B cell (primary cell): ENCODE measurements around the gene RBMS3. TPM values are rescaled to one million over a fixed set of nuclear protein-coding genes. Genes with fewer than 3 reads are reported as not detected.

Experiments
- ATAC-seq: fragments of 200-7000 bp; cut with Tn5 transposase; one replicate; pipeline ENCODE4 v1.10.0; 2021; ENCODE audit warnings: low read depth, mild to moderate bottlenecking, moderate number of reproducible peaks, moderate library complexity
- CTCF ChIA-PET: fragments of 350-600 bp; sonication (Branson Sonifier 250); formaldehyde crosslinking; loops from one replicate; lab custom pipeline; 2021; ENCODE audit warnings: antibody characterized with exemption, inconsistent platforms; lab: Charles Lee
- POLR2A ChIA-PET: fragments of 350-600 bp; sonication (Branson Sonifier 250); formaldehyde crosslinking; loops from one replicate; lab custom pipeline; 2021; ENCODE audit warnings: antibody characterized with exemption; lab: Charles Lee
- DNase-seq: peaks from one replicate; pipeline ENCODE4 v3.0.0; 2013
- H2AFZ ChIP-seq: 2 replicates; pipeline ENCODE4 v1.6.1; 2012; ENCODE audit warnings: mild to moderate bottlenecking, low read depth, low read length; ENCODE audit not compliant: insufficient read depth, poor library complexity, severe bottlenecking
- H3K27ac ChIP-seq, 2 donors: 1 replicate in 1 of 2; 2 replicates in 1 of 2; pipeline ENCODE4 v1.5.1; 2012 to 2013; ENCODE audit warnings: low read length in 2 of 2, mild to moderate bottlenecking in 2 of 2, moderate library complexity in 1 of 2
- H3K27me3 ChIP-seq, 4 experiments: fragments of 200-600 bp in 1 of 4; sonication (generic) in 1 of 4; replicated peaks in 1 of 4; 1 replicate in 2 of 4; 2 replicates in 2 of 4; pipeline versions ENCODE4 v1.6.1 to v1.7.0; 2013 to 2016; ENCODE audit warnings: low read length in 3 of 4, mild to moderate bottlenecking in 2 of 4, mixed read lengths in 1 of 4, moderate library complexity in 1 of 4; ENCODE audit not compliant: insufficient read depth in 4 of 4, control insufficient read depth in 3 of 4; ENCODE audit errors: control extremely low read depth in 1 of 4
- H3K36me3 ChIP-seq, 2 experiments: replicated peaks in 1 of 2; 1 replicate in 1 of 2; 2 replicates in 1 of 2; pipeline versions ENCODE4 v1.6.1 to v1.7.1; 2013; ENCODE audit warnings: low read length in 1 of 2; ENCODE audit not compliant: insufficient read depth in 2 of 2, control insufficient read depth in 1 of 2; ENCODE audit errors: control extremely low read depth in 1 of 2, extremely low read depth in 1 of 2
- H3K4me1 ChIP-seq, 2 donors: fragments of 200-600 bp in 1 of 2; sonication (generic) in 1 of 2; 1 replicate in 1 of 2; 2 replicates in 1 of 2; pipeline versions ENCODE4 v1.5.1 to v1.6.1; 2013 to 2017; ENCODE audit warnings: low read length in 2 of 2; ENCODE audit not compliant: control insufficient read depth in 2 of 2, insufficient read depth in 2 of 2
- H3K4me2 ChIP-seq: replicated peaks from 2 replicates; pipeline ENCODE3; 2012; ENCODE audit warnings: mild to moderate bottlenecking, low read depth, low read length; ENCODE audit not compliant: poor library complexity, severe bottlenecking
- H3K4me3 ChIP-seq, 5 experiments: fragments of 200-600 bp in 1 of 5; sonication (generic) in 1 of 5; 1 replicate in 3 of 5; 2 replicates in 2 of 5; pipeline versions ENCODE4 v1.5.1 to v1.7.0; 2011 to 2016; ENCODE audit warnings: low read length in 4 of 5, mild to moderate bottlenecking in 4 of 5, low read depth in 2 of 5, control low read depth in 1 of 5, moderate library complexity in 1 of 5; ENCODE audit not compliant: insufficient read depth in 1 of 5; ENCODE audit errors: control extremely low read depth in 1 of 5, extremely low read depth in 1 of 5
- H3K79me2 ChIP-seq: fragments of 200-600 bp; sonication (generic); one replicate; pipeline ENCODE4 v1.6.0; 2016; ENCODE audit warnings: low read length; ENCODE audit not compliant: control insufficient read depth, insufficient read depth
- H3K9ac ChIP-seq: fragments of 200-600 bp; sonication (generic); 2 replicates; pipeline ENCODE4 v1.6.1; 2017; ENCODE audit warnings: mild to moderate bottlenecking, low read length, moderate library complexity
- H3K9me3 ChIP-seq, 3 donors: one replicate each; pipeline versions ENCODE4 v1.6.1 to v1.7.1; 2013; ENCODE audit warnings: low read length in 2 of 3; ENCODE audit not compliant: control insufficient read depth in 2 of 3, insufficient read depth in 1 of 3; ENCODE audit errors: control extremely low read depth in 1 of 3
- H4K20me1 ChIP-seq: 2 replicates; pipeline ENCODE4 v1.6.0; 2012; ENCODE audit warnings: mild to moderate bottlenecking, low read length; ENCODE audit not compliant: insufficient read depth, control insufficient read depth, poor library complexity, severe bottlenecking
- H3K27ac Mint-ChIP-seq: one replicate; pipeline ENCODE4 v1.8.0; 2021; ENCODE audit warnings: mixed read lengths
- H3K27me3 Mint-ChIP-seq: one replicate; pipeline ENCODE4 v1.8.0; 2021; ENCODE audit warnings: mixed read lengths
- H3K4me1 Mint-ChIP-seq: one replicate; pipeline ENCODE4 v1.8.0; 2021; ENCODE audit warnings: mixed read lengths
- H3K4me3 Mint-ChIP-seq: one replicate; pipeline ENCODE4 v1.8.0; 2021; ENCODE audit warnings: mixed read lengths
- H3K9me3 Mint-ChIP-seq: one replicate; pipeline ENCODE4 v1.8.0; 2022; ENCODE audit warnings: mixed read lengths; ENCODE audit not compliant: insufficient read depth
- CTCF ChIP-seq: fragments of 200-600 bp; IDR thresholded peaks from one replicate; pipeline ENCODE4 v1.8.0; 2022; ENCODE audit warnings: antibody characterized with exemption, mild to moderate bottlenecking
- EZH2 ChIP-seq: IDR thresholded peaks from 2 replicates; pipeline ENCODE4 v1.6.1; 2012; ENCODE audit warnings: borderline replicate concordance, low read depth, mild to moderate bottlenecking, moderate library complexity, low read length; ENCODE audit not compliant: insufficient read depth, poor library complexity, severe bottlenecking
- WGBS: methylation state at CpG from one replicate; pipeline ENCODE4 v1.1.5; 2013; ENCODE audit warnings: missing lambda C conversion rate; ENCODE audit not compliant: insufficient coverage; 5-methylcytosine and 5-hydroxymethylcytosine counted together
- intact Hi-C: fragments of 100-400 bp; cut with micrococcal nuclease; formaldehyde crosslinking; loops from one replicate; pipeline ENCODE4 v1.10.0; 2022
- polyA plus RNA-seq: library from polyadenylated mRNA; depleted of rRNA; stranded (reverse); fragments of >200 nt; gene quantifications from 2 replicates; pipeline ENCODE4 v1.2.3, GENCODE V29; 2012
- total RNA-seq, 2 donors: library from RNA; stranded (reverse); fragments of 120-200 nt in 1 of 2; gene quantifications; 1 replicate in 1 of 2; 2 replicates in 1 of 2; pipeline versions ENCODE4 v1.2.3 to v1.2.4, GENCODE V29; 2013 to 2022

The RBMS3 gene
- total and polyA plus RNA-seq, 2 donors (not counting 1 experiment from before 2014, with no cell fraction given), result not detected

GRCh38 chr3:29512641-29513040 is 231.8 kb downstream of the RBMS3 start:
- H2AFZ ChIP-seq, result no peak overlapping the region
- ChIA-PET CTCF (no interaction called here), POLR2A (no interaction called here)
- TF ChIP-seq CTCF, result no peak
- TF ChIP-seq EZH2, result no peak
- Mint-ChIP-seq H3K4me3 (no peak overlapping the region), H3K4me1 (peaks cover 4% of the 10 kb centered on the region), H3K27me3 (no peaks in the 10 kb centered on the region), H3K27ac (no peak overlapping the region), H3K9me3 (no peaks in the 10 kb centered on the region)
- peaks cover 0 to 1% (median 0%) of the 10 kb centered on the region in 3 donors for H3K9me3 ChIP-seq
- H3K79me2 ChIP-seq, result no peaks in the 10 kb centered on the region
- intact Hi-C loops, result no loop called here
- no peak overlapping the region for H3K9ac ChIP-seq
- no peaks in the 10 kb centered on the region for H3K4me1 ChIP-seq
- no peaks in the 10 kb centered on the region for H4K20me1 ChIP-seq
- no peak for ATAC-seq
- no peak overlapping the region for H3K4me2 ChIP-seq
- H3K27ac ChIP-seq, result no peak overlapping the region
- no peaks in the 10 kb centered on the region for H3K36me3 ChIP-seq
- peaks cover 0 to 2% (median 0%) of the 10 kb centered on the region in 4 experiments for H3K27me3 ChIP-seq
- DNase-seq, result no peak
- no CpG with 5 or more reads among the region's 4 CpGs for WGBS
- H3K4me3 ChIP-seq, result no peak overlapping the region

GRCh38 chr3:29513236-29513635 is 232.4 kb downstream of the RBMS3 start:
- H3K27me3 Mint-ChIP-seq, result no peaks in the 10 kb centered on the region
- intact Hi-C loops, result no loop called here

More at GRCh38 chr3:29513236-29513635, 232.4 kb downstream of the RBMS3 start:
- peaks cover 4% of the 10 kb centered on the region for H3K4me1 Mint-ChIP-seq
- no peak overlapping the region for H3K27ac Mint-ChIP-seq
- H3K9me3 Mint-ChIP-seq, result no peaks in the 10 kb centered on the region
- Histone ChIP-seq H4K20me1 (no peaks in the 10 kb centered on the region), H3K4me2 (no peak overlapping the region), H3K27ac (no peak overlapping the region), H3K36me3 (no peaks in the 10 kb centered on the region), H2AFZ (no peak overlapping the region), H3K4me3 (no peak overlapping the region), H3K9me3 (peaks cover 0 to 1% (median 0%) of the 10 kb centered on the region in 3 donors), H3K79me2 (no peaks in the 10 kb centered on the region), H3K4me1 (no peaks in the 10 kb centered on the region), H3K9ac (no peak overlapping the region), H3K27me3 (peaks cover 0 to 2% (median 0%) of the 10 kb centered on the region in 4 experiments)
- CTCF ChIA-PET, result no interaction called here
- DNase-seq (no peak), ATAC-seq (no peak)
- POLR2A ChIA-PET, result no interaction called here
- TF ChIP-seq EZH2 (no peak), CTCF (no peak)
- 0% methylated on average over 1 of the region's 3 CpGs for WGBS
- no peak overlapping the region for H3K4me3 Mint-ChIP-seq
